Rectal smooth muscle tissue (tissue), 1 donor: ENCODE data around the gene BBIP1.

Source experiments
- H3K27ac ChIP-seq: one replicate; pipeline ENCODE4 v1.7.0; 2013; ENCODE audit warnings: low read depth, low read length, inconsistent platforms
- H3K27me3 ChIP-seq: one replicate; pipeline ENCODE4 v1.7.0; 2013; ENCODE audit warnings: low read length; ENCODE audit not compliant: control insufficient read depth, insufficient read depth
- H3K36me3 ChIP-seq: one replicate; pipeline ENCODE4 v1.7.0; 2013; ENCODE audit warnings: low read length; ENCODE audit not compliant: control insufficient read depth, insufficient read depth
- H3K4me1 ChIP-seq: one replicate; pipeline ENCODE4 v1.7.0; 2013; ENCODE audit warnings: low read length; ENCODE audit not compliant: control insufficient read depth, insufficient read depth
- H3K4me3 ChIP-seq: one replicate; pipeline ENCODE4 v1.7.0; 2013; ENCODE audit warnings: low read length
- H3K9ac ChIP-seq: one replicate; pipeline ENCODE4 v1.7.0; 2013; ENCODE audit warnings: low read length

The BBIP1 gene

DNA sequence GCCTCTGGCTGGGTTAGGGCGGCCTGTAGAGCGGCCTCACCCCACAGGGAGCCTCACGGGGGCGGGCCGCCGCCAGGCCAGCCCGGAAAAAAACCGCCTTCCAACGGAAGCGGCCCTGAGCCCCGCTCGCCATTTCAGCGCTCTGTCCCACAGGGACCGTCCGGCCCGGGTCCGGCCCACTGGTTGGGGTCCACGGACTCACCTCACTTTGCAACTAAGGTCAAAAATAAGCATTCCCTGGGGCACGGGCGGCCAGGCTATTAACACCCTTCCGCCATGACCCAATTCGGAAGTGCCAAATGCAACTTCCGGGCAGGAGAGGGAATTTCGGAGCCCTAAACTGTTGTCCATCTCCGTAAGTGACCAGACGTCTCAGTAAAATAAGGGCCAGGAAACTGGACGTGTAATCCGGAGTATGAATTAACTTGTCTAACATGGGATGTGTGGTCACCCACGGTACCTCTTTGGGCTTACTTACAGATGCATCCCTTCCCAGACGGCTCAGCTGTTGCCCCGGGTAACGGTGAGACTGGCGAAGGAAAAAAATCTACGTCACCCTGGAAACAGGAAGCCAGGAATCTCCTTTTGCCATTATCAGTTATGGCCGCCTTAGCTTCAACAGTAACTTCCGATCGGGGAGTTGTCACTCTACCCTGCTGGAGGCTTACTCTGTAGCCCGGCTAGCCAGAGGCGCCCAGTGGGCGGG lies at the start of gene BBIP1:
BBIP1 (minus strand) TSS at position 538 of the 706 bp plus-strand sequence. CDS start 1,023 bp downstream, outside the sequence.
- H3K9ac ChIP-seq = peak within 1 kb of the TSS; percentile 95
- peaks cover 12% of the 10 kb centered on the region for H3K4me1 ChIP-seq
- H3K36me3 ChIP-seq = no peaks in the 10 kb centered on the region
- peak within 1 kb of the TSS; percentile 99 for H3K27ac ChIP-seq
- H3K27me3 ChIP-seq = no peaks in the 10 kb centered on the region
- H3K4me3 ChIP-seq = peak within 1 kb of the TSS; percentile 97

GRCh38 chr10:110967645-110968044 lies 48.7 kb upstream of the BBIP1 start:
- Histone ChIP-seq H3K9ac (no peak overlapping the region), H3K27ac (no peak overlapping the region), H3K4me3 (no peak overlapping the region), H3K27me3 (no peaks in the 10 kb centered on the region), H3K4me1 (no peaks in the 10 kb centered on the region), H3K36me3 (no peaks in the 10 kb centered on the region)

DNA sequence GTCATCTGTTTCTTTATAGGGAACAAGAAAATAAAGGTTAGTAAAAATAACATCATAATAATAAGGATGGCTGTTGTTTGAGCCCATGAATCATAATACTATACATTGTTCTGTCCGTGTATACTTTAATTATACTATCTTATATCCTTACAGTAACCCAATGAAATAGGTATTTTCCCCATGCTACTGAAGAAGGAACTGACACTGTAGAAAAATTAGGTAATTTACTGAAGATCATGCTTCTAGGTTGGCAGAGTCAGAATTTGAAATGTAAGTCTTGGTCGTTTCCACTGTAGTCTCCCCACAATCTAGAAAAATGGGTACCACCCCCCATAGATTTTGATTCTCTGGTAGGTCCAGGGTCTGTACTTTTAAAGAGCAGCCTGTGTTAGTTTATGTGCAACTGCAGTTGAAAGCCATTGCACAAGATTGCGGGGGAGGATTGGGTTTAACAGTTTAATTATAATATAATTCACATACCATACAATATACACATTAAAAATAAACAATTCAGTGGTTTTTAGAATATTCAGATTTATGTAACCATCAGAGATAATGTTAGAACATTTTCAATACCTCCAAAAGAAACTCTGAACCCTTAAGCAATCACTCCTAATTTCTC lies 48.1 kb upstream of the BBIP1 start:
- H3K4me3 ChIP-seq = no peak overlapping the region
- no peak overlapping the region for H3K9ac ChIP-seq
- no peaks in the 10 kb centered on the region for H3K27me3 ChIP-seq
- H3K27ac ChIP-seq = no peak overlapping the region
- no peaks in the 10 kb centered on the region for H3K36me3 ChIP-seq
- no peaks in the 10 kb centered on the region for H3K4me1 ChIP-seq

GRCh38 chr10:110966146-110966545 lies 47.2 kb upstream of the BBIP1 start:
- Histone ChIP-seq H3K27me3 (no peaks in the 10 kb centered on the region), H3K27ac (no peak overlapping the region), H3K9ac (no peak overlapping the region), H3K36me3 (no peaks in the 10 kb centered on the region), H3K4me3 (no peak overlapping the region), H3K4me1 (no peaks in the 10 kb centered on the region)

DNA sequence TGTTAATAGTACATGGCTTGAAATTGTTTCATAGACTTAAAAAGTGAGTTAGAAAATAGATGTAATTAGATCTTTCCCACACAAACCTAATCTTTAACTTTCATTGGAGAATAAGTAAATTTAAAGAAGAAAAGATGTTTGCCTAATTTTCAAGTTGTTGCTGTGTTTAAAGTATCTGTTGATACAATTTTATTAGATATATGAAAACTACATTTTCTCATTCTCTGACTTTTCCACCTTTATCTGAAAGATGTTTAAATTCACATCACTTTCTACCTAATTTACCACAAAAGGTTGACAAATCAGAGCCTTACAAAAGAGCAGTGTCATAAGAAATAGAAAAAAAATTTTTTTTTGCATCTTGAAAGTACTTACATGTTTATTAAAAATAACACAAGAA lies 46.2 kb upstream of the BBIP1 start:
- Histone ChIP-seq H3K36me3 (no peaks in the 10 kb centered on the region), H3K4me3 (no peak overlapping the region), H3K27ac (no peak overlapping the region), H3K9ac (no peak overlapping the region), H3K27me3 (no peaks in the 10 kb centered on the region), H3K4me1 (no peaks in the 10 kb centered on the region)

DNA sequence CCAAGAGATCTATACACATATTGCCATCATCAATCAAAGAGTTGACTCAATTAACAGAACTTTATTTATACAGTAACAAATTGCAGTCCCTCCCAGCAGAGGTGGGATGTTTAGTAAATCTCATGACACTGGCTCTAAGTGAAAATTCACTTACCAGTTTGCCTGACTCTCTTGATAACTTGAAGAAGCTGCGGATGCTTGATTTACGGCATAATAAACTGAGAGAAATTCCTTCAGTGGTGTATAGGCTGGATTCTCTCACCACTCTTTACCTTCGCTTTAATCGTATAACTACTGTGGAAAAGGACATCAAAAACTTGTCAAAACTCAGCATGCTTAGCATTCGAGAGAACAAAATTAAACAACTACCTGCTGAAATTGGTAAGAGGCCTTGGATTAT lies 45.7 kb upstream of the BBIP1 start:
- no peaks in the 10 kb centered on the region for H3K27me3 ChIP-seq
- H3K36me3 ChIP-seq = no peaks in the 10 kb centered on the region
- H3K27ac ChIP-seq = no peak overlapping the region
- no peaks in the 10 kb centered on the region for H3K4me1 ChIP-seq
- H3K4me3 ChIP-seq = no peak overlapping the region
- no peak overlapping the region for H3K9ac ChIP-seq

GRCh38 chr10:110963162-110963561 lies 44.2 kb upstream of the BBIP1 start:
- H3K27me3 ChIP-seq = no peaks in the 10 kb centered on the region
- H3K27ac ChIP-seq = no peak overlapping the region
- H3K36me3 ChIP-seq = no peaks in the 10 kb centered on the region
- H3K9ac ChIP-seq = no peak overlapping the region
- peaks cover 3% of the 10 kb centered on the region for H3K4me1 ChIP-seq
- no peak overlapping the region for H3K4me3 ChIP-seq

DNA sequence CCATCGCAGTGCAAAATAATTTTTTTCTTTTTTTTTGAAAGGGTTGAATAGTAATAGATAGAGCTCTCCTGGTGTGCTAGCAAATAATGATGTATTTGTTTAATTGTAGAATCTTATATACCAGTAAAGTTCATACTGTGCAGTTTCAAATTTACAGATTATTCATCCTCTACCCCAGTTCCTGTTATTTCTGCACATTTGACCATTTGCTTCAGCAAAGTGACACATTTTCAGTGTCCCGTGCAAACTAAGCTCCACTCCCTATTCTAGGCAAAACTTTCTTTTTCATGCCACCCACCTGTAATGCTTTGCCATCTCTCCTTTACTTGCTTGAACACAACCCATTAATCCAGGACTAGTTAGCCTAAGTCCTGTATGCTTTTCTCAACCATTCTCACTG lies 43.5 kb upstream of the BBIP1 start:
- Histone ChIP-seq H3K36me3 (no peaks in the 10 kb centered on the region), H3K27me3 (no peaks in the 10 kb centered on the region), H3K9ac (no peak overlapping the region), H3K4me3 (no peak overlapping the region), H3K4me1 (peaks cover 3% of the 10 kb centered on the region), H3K27ac (no peak overlapping the region)

DNA sequence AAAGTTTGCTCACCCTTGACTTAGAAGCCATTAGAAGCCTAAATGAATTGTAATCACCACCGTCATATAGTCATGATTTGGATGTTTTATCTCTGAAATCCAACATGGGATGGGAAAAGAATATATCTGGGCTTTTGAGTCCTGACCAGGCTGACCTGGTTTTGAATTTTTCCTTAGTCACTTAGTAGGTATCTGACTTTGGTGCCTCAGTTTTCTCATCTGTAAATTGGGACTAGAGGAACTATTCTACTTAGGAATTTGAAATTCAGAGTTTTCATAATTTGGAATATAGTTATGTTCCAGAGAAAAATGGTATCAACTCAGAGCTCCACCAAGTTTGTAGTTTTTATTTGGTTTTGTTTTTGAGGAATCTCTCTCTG lies 41.3 kb upstream of the BBIP1 start:
- Histone ChIP-seq H3K9ac (no peak overlapping the region), H3K27me3 (no peaks in the 10 kb centered on the region), H3K36me3 (no peaks in the 10 kb centered on the region), H3K4me1 (peaks cover 3% of the 10 kb centered on the region), H3K4me3 (no peak overlapping the region), H3K27ac (no peak overlapping the region)

GRCh38 chr10:110959379-110960332 lies 40.7 kb upstream of the BBIP1 start:
- Histone ChIP-seq H3K9ac (no peak overlapping the region), H3K27ac (no peak overlapping the region), H3K36me3 (no peaks in the 10 kb centered on the region), H3K4me3 (no peak overlapping the region), H3K27me3 (no peaks in the 10 kb centered on the region), H3K4me1 (peaks cover 3% of the 10 kb centered on the region)

DNA sequence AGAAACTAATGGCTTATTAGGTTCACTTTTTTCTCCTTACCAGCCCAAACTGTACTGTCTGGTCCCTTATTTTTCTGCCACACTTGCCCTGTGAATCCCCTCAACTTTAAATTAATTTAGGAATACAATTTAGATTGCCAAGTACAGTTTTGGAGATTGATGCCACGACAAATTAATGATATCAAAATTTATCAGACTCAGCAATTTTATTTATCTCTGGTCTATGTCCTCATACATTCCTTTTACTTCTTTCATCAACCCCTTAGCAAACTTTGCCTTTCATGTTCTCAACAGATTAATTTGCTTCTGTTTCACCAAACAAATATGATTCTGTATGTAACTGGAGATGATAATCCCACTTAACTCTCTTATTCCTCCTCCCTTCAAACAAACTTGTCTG lies 38.6 kb upstream of the BBIP1 start:
- no peak overlapping the region for H3K27ac ChIP-seq
- no peaks in the 10 kb centered on the region for H3K36me3 ChIP-seq
- no peaks in the 10 kb centered on the region for H3K27me3 ChIP-seq
- peaks cover 3% of the 10 kb centered on the region for H3K4me1 ChIP-seq
- H3K9ac ChIP-seq = no peak overlapping the region
- no peak overlapping the region for H3K4me3 ChIP-seq

DNA sequence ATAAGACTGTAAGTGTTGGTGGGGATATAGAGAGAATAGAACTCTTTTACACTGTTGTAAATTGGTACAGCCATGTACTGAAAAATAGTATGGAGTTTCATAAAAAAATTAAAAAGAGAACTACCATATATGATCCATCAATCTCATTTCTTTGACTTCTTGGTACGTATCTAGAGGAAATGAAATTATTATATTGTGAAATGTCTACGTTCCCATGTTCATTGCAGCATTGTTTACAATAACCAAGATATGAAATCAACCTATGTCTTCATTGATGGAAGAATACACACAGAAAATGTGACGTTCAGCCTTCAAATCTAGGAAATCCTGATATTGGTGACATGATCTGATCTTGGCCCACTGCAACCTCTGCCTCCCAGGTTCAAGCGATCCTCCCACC lies 32.4 kb upstream of the BBIP1 start:
- Histone ChIP-seq H3K4me1 (peaks cover 4% of the 10 kb centered on the region), H3K4me3 (no peak overlapping the region), H3K27me3 (no peaks in the 10 kb centered on the region), H3K27ac (no peak overlapping the region), H3K36me3 (no peaks in the 10 kb centered on the region), H3K9ac (no peak overlapping the region)
